Measurements from ENCODE around the gene CEP63. TPM values are rescaled to one million over a fixed set of nuclear protein-coding genes. Genes with fewer than 3 reads are reported as not detected.
A peak's percentile ranks its signal among the peaks of the same experiment; 100 is the strongest.

Gene CEP63
- total and polyA plus RNA-seq, 9 of the 15 experiments (the other 6 are each of a cell fraction or from before 2014, with no cell fraction given): 5.1 to 17.8 (median 10.6) TPM

DNA sequence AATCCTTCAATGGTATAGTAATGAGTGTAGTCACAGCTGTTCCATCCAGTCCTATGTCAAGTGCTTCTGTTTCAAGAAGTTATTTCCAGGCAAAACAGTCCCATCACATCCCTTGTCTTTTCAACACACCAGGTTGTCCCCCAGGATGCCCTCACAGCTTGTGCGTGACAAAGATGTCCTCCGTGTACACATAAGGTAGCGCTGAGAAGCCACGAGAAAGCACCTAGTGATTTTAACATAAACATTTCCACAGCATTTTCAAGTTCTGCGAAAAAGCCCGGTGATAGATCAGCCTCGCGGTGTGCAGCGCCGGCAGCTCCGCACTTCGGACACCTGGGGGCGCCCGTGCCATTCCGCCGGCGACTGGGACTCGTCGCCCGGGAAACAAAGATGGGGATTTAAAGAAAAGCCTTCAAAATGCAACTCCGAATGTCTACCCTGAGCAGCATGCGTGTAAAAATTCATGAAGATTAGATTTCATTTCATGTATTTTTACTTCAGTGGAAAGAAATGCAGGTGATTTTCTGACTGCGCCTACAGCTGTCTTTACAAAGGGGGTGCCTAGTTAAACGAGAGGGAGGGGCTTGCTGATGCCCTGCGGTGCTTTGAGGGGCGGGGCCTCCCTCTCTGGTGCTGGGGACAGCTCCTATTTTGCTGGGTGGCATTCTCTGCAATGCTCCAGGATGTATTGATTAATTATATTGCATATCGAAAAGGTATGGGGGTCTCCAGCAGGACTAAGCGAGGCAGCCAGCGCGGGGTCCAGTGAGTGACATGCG lies 115.0 kb downstream of the CEP63 start (continued):
- TF ChIP-seq, protein P1, sequence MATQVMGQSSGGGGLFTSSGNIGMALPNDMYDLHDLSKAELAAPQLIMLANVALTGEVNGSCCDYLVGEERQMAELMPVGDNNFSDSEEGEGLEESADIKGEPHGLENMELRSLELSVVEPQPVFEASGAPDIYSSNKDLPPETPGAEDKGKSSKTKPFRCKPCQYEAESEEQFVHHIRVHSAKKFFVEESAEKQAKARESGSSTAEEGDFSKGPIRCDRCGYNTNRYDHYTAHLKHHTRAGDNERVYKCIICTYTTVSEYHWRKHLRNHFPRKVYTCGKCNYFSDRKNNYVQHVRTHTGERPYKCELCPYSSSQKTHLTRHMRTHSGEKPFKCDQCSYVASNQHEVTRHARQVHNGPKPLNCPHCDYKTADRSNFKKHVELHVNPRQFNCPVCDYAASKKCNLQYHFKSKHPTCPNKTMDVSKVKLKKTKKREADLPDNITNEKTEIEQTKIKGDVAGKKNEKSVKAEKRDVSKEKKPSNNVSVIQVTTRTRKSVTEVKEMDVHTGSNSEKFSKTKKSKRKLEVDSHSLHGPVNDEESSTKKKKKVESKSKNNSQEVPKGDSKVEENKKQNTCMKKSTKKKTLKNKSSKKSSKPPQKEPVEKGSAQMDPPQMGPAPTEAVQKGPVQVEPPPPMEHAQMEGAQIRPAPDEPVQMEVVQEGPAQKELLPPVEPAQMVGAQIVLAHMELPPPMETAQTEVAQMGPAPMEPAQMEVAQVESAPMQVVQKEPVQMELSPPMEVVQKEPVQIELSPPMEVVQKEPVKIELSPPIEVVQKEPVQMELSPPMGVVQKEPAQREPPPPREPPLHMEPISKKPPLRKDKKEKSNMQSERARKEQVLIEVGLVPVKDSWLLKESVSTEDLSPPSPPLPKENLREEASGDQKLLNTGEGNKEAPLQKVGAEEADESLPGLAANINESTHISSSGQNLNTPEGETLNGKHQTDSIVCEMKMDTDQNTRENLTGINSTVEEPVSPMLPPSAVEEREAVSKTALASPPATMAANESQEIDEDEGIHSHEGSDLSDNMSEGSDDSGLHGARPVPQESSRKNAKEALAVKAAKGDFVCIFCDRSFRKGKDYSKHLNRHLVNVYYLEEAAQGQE (IDR thresholded peaks at IDR 0.05; ENCODE audit: borderline replicate concordance): peak; percentile 37; the same call in 1 of the 2 replicates
- TF ChIP-seq, protein P1 (CRISPR knock-in tag; IDR thresholded peaks at IDR 0.05; ENCODE audit: low read depth): no peak
- TF ChIP-seq SMC3 (conservative IDR thresholded peaks at IDR 0.05; ENCODE audit: insufficient read depth, low read depth, low read length) (peak; percentile 48; the same call in 1 of the 2 replicates), PTTG1 (tag; IDR thresholded peaks at IDR 0.05; ENCODE audit: low read depth) (no peak), GTF2E2 (tag; IDR thresholded peaks at IDR 0.05) (no peak), WHSC1 (IDR thresholded peaks at IDR 0.05; ENCODE audit: low read length) (no peak), BRCA1 (IDR thresholded peaks at IDR 0.05) (no peak), BRCA1 (CRISPR knock-in tag; IDR thresholded peaks at IDR 0.05) (no peak), CBX5 (IDR thresholded peaks at IDR 0.05; ENCODE audit: borderline replicate concordance, low read depth) (no peak), POLR2G (IDR thresholded peaks at IDR 0.05; ENCODE audit: low read depth, low read length) (no peak), ZNF354B (CRISPR knock-in tag; IDR thresholded peaks at IDR 0.05) (no peak), KDM4B (IDR thresholded peaks at IDR 0.05; ENCODE audit: borderline replicate concordance in 2 of 2, low read depth in 1 of 2) (no peak), SRSF1 (IDR thresholded peaks at IDR 0.05; ENCODE audit: low read depth, low read length) (no peak), CSDE1 (IDR thresholded peaks at IDR 0.05) (no peak), JUN (IDR thresholded peaks at IDR 0.05; ENCODE audit: borderline replicate concordance, low read depth, low read length) (no peak), JUN (CRISPR knock-in tag; IDR thresholded peaks at IDR 0.05; ENCODE audit: borderline replicate concordance) (no peak)
- TF ChIP-seq, protein P2, sequence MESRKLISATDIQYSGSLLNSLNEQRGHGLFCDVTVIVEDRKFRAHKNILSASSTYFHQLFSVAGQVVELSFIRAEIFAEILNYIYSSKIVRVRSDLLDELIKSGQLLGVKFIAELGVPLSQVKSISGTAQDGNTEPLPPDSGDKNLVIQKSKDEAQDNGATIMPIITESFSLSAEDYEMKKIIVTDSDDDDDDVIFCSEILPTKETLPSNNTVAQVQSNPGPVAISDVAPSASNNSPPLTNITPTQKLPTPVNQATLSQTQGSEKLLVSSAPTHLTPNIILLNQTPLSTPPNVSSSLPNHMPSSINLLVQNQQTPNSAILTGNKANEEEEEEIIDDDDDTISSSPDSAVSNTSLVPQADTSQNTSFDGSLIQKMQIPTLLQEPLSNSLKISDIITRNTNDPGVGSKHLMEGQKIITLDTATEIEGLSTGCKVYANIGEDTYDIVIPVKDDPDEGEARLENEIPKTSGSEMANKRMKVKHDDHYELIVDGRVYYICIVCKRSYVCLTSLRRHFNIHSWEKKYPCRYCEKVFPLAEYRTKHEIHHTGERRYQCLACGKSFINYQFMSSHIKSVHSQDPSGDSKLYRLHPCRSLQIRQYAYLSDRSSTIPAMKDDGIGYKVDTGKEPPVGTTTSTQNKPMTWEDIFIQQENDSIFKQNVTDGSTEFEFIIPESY (CRISPR knock-in tag; IDR thresholded peaks at IDR 0.05): no peak
